T-cell (primary cell): Measurements from ENCODE around the gene METTL16. TPM values are rescaled to one million over a fixed set of nuclear protein-coding genes. Genes with fewer than 3 reads are reported as not detected.

ENCODE experiments used
- ATAC-seq, 4 experiments: fragments of 200-7000 bp in 3 of 4; fragments of 150-1000 bp in 1 of 4; cut with Tn5 transposase; replicated peaks in 1 of 4; 1 replicate in 3 of 4; 2 replicates in 1 of 4; pipeline ENCODE4 v1.10.0; 2021; ENCODE audit warnings: moderate library complexity in 3 of 4, mild to moderate bottlenecking in 2 of 4, moderate number of reproducible peaks in 1 of 4
- CTCF ChIA-PET, 2 donors: fragments of 300-600 bp; sonication (Branson Sonifier 250); formaldehyde crosslinking; loops; one replicate each; lab custom pipeline; 2022; ENCODE audit warnings: antibody characterized with exemption in 2 of 2; lab: Charles Lee
- POLR2A ChIA-PET, 2 donors: fragments of 300-600 bp; sonication (Branson Sonifier 250); formaldehyde crosslinking; loops; one replicate each; lab custom pipeline; 2022; ENCODE audit warnings: antibody characterized with exemption in 2 of 2; lab: Charles Lee
- DNase-seq, 35 experiments: peaks; one replicate each; pipeline versions ENCODE4 v3.0.0 to v3.0.0-alpha.2; 2013 to 2023
- H3K27ac ChIP-seq: one replicate; pipeline ENCODE4 v1.5.1; 2013; ENCODE audit warnings: low read length
- H3K27me3 ChIP-seq, 2 experiments: replicated peaks in 1 of 2; 1 replicate in 1 of 2; 2 replicates in 1 of 2; pipeline versions ENCODE4 v1.6.1 to v1.7.0; 2013; ENCODE audit warnings: low read length in 1 of 2, mixed read lengths in 1 of 2; ENCODE audit not compliant: control insufficient read depth in 2 of 2, insufficient read depth in 2 of 2; ENCODE audit errors: extremely low read depth in 1 of 2
- H3K36me3 ChIP-seq, 2 donors: 1 replicate in 1 of 2; 2 replicates in 1 of 2; pipeline versions ENCODE4 v1.6.1 to v1.7.0; 2013; ENCODE audit warnings: low read length in 1 of 2; ENCODE audit not compliant: control insufficient read depth in 2 of 2, insufficient read depth in 1 of 2; ENCODE audit errors: extremely low read depth in 1 of 2
- H3K4me1 ChIP-seq, 2 experiments: 1 replicate in 1 of 2; 2 replicates in 1 of 2; pipeline versions ENCODE4 v1.6.1 to v1.7.0; 2013; ENCODE audit warnings: low read length in 2 of 2, mixed read lengths in 1 of 2; ENCODE audit not compliant: insufficient read depth in 2 of 2, control insufficient read depth in 1 of 2; ENCODE audit errors: extremely low read depth in 1 of 2
- H3K4me3 ChIP-seq, 2 donors: 1 replicate in 1 of 2; 2 replicates in 1 of 2; pipeline versions ENCODE4 v1.5.1 to v1.7.0; 2013; ENCODE audit warnings: mild to moderate bottlenecking in 2 of 2, low read length in 1 of 2, moderate library complexity in 1 of 2; ENCODE audit not compliant: control insufficient read depth in 1 of 2; ENCODE audit errors: extremely low read depth in 1 of 2
- H3K9me3 ChIP-seq: 2 replicates; pipeline ENCODE4 v1.7.0; 2013
- H3K27ac Mint-ChIP-seq, 2 donors: one replicate each; pipeline ENCODE4 v1.8.0; 2020 to 2021; ENCODE audit warnings: mild to moderate bottlenecking in 2 of 2, mixed read lengths in 2 of 2
- H3K27me3 Mint-ChIP-seq, 2 donors: one replicate each; pipeline ENCODE4 v1.8.0; 2021 to 2022; ENCODE audit warnings: mixed read lengths in 2 of 2
- H3K36me3 Mint-ChIP-seq: one replicate; pipeline ENCODE4 v1.8.0; 2021; ENCODE audit warnings: mixed read lengths
- H3K4me1 Mint-ChIP-seq, 3 donors: one replicate each; pipeline ENCODE4 v1.8.0; 2020 to 2022; ENCODE audit warnings: mixed read lengths in 3 of 3, mild to moderate bottlenecking in 1 of 3
- H3K4me3 Mint-ChIP-seq, 3 donors: one replicate each; pipeline ENCODE4 v1.8.0; 2020 to 2022; ENCODE audit warnings: mild to moderate bottlenecking in 3 of 3, mixed read lengths in 3 of 3, moderate library complexity in 3 of 3
- H3K9me3 Mint-ChIP-seq, 3 donors: one replicate each; pipeline ENCODE4 v1.8.0; 2020 to 2022; ENCODE audit warnings: mixed read lengths in 3 of 3
- WGBS: methylation state at CpG from one replicate; pipeline ENCODE4 v1.1.5; 2013; ENCODE audit warnings: missing lambda C conversion rate; ENCODE audit not compliant: insufficient coverage; 5-methylcytosine and 5-hydroxymethylcytosine counted together
- total RNA-seq, 35 experiments: library from RNA in 6 of 35; stranded (reverse) in 6 of 35; fragments of 120-200 nt in 1 of 35; gene quantifications; one replicate each; pipeline versions ENCODE4 v1.2.1 to v1.2.4 and lab custom pipeline; 2013 to 2026

Gene METTL16
- total RNA-seq, 5 donors from 2014 or later (not counting 1 experiment from before 2014, with no cell fraction given), result 43.0 to 51.1 (median 43.2) TPM

DNA sequence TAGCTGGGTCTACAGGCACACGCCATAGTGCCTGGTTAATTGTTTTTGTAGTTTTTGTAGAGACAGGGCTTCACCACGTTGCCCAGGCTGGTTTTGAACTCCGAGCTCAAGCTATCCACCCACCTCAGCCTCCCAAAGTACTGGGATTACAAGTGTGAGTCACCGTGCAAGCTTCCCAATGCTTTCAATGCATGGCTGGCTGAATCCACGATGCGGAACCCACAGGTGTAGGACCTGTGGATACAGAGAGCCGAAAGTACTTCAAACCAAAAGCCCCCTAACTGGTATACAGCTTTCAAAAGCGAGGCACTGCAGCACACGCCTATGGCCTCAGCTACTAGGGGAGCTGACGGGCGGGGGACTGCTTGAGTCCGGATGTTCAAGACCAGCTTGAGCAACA is 44.8 kb downstream of the METTL16 start:
- Mint-ChIP-seq H3K4me1 (no peaks in the 10 kb centered on the region), H3K36me3 (peaks cover 45% of the 10 kb centered on the region)

GRCh38 chr17:2462481-2462880 is 49.2 kb downstream of the METTL16 start:
- H3K27me3 Mint-ChIP-seq, result no peaks in the 10 kb centered on the region
- H3K4me1 Mint-ChIP-seq, result no peaks in the 10 kb centered on the region
- no peaks in the 10 kb centered on the region for H3K27me3 ChIP-seq
- WGBS, result no CpG with 5 or more reads among the region's 8 CpGs
- no peaks in the 10 kb centered on the region for H3K9me3 Mint-ChIP-seq
- H3K27ac Mint-ChIP-seq, result no peak overlapping the region
- no peak for DNase-seq
- no peak overlapping the region for H3K27ac ChIP-seq
- H3K36me3 ChIP-seq, result peaks cover 21 to 70% of the 10 kb centered on the region in 2 donors
- H3K9me3 ChIP-seq, result no peaks in the 10 kb centered on the region
- CTCF ChIA-PET, result interaction anchor here in 1 of 2 donors (0.5 kb wide), 1 partner anchor 1401 kb away, joined by 3 read pairs; no protein-coding TSS in a partner anchor
- POLR2A ChIA-PET, result no interaction called here
- peaks cover 46% of the 10 kb centered on the region for H3K36me3 Mint-ChIP-seq
- H3K4me3 ChIP-seq, result no peak overlapping the region
- no peak for ATAC-seq
- H3K4me3 Mint-ChIP-seq, result no peak overlapping the region
- H3K4me1 ChIP-seq, result no peaks in the 10 kb centered on the region

More for the DNA sequence above, 44.8 kb downstream of the METTL16 start:
- Mint-ChIP-seq H3K27ac (no peak overlapping the region), H3K9me3 (no peaks in the 10 kb centered on the region), H3K4me3 (no peak overlapping the region), H3K27me3 (no peaks in the 10 kb centered on the region)
- peaks cover 15 to 64% of the 10 kb centered on the region in 2 donors for H3K36me3 ChIP-seq
- DNase-seq (no peak), ATAC-seq (no peak)
- 100% methylated on average over 4 of the region's 12 CpGs for WGBS
- POLR2A ChIA-PET, result no interaction called here
- H3K27ac ChIP-seq, result no peak overlapping the region
- no peaks in the 10 kb centered on the region for H3K27me3 ChIP-seq
- CTCF ChIA-PET, result no interaction called here
- no peaks in the 10 kb centered on the region for H3K9me3 ChIP-seq
- no peak overlapping the region for H3K4me3 ChIP-seq
- no peaks in the 10 kb centered on the region for H3K4me1 ChIP-seq

- CTCF ChIA-PET, result no interaction called here
These were observed 51.8 kb downstream of the METTL16 start for GRCh38 chr17:2459917-2460271.

DNA sequence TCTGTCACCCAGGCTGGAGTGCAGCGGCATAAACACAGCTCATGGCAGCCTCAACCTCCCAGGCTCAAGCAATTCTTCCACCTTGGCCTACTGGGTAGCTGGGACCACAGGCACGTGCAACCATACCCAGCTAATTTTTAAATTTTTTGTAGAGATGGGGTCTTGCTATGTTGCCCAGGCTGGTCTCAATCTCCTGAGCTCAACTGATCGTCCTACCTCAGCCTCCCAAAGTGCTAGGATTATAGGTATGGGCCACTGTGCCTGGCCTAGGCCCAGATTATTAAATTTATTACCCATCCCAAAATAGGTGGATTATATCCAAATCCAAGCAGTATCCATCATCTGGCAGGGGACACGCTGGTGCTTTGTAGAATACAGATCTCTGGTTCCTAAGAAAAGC is 53.8 kb downstream of the METTL16 start:
- Mint-ChIP-seq H3K9me3 (no peaks in the 10 kb centered on the region), H3K4me3 (no peak overlapping the region), H3K27ac (no peak overlapping the region), H3K4me1 (peaks cover 0 to 5% (median 2%) of the 10 kb centered on the region in 3 donors), H3K27me3 (no peaks in the 10 kb centered on the region), H3K36me3 (peaks cover 41% of the 10 kb centered on the region)
- no peak overlapping the region for H3K4me3 ChIP-seq
- H3K27me3 ChIP-seq, result no peaks in the 10 kb centered on the region
- POLR2A ChIA-PET, result no interaction called here
- ATAC-seq, result no peak
- DNase-seq, result no peak
- 86% methylated on average over 1 of the region's 4 CpGs for WGBS
- no peaks in the 10 kb centered on the region for H3K4me1 ChIP-seq
- CTCF ChIA-PET, result no interaction called here
- no peaks in the 10 kb centered on the region for H3K9me3 ChIP-seq
- no peak overlapping the region for H3K27ac ChIP-seq
- peaks cover 17 to 64% of the 10 kb centered on the region in 2 donors for H3K36me3 ChIP-seq

More at GRCh38 chr17:2459917-2460271, 51.8 kb downstream of the METTL16 start:
- POLR2A ChIA-PET, result no interaction called here
- Histone ChIP-seq H3K27me3 (no peaks in the 10 kb centered on the region), H3K4me3 (no peak overlapping the region), H3K36me3 (peaks cover 23 to 72% of the 10 kb centered on the region in 2 donors), H3K4me1 (no peaks in the 10 kb centered on the region), H3K27ac (no peak overlapping the region), H3K9me3 (no peaks in the 10 kb centered on the region)
- no peaks in the 10 kb centered on the region for H3K27me3 Mint-ChIP-seq
- H3K27ac Mint-ChIP-seq, result peak overlapping the region in 1 of 2 donors; percentile 39
- H3K36me3 Mint-ChIP-seq, result peaks cover 45% of the 10 kb centered on the region
- H3K9me3 Mint-ChIP-seq, result no peaks in the 10 kb centered on the region
- H3K4me1 Mint-ChIP-seq, result no peaks in the 10 kb centered on the region
- H3K4me3 Mint-ChIP-seq, result no peak overlapping the region
- no peak for DNase-seq
- 83% methylated on average over 1 of the region's 3 CpGs for WGBS
- no peak for ATAC-seq

DNA sequence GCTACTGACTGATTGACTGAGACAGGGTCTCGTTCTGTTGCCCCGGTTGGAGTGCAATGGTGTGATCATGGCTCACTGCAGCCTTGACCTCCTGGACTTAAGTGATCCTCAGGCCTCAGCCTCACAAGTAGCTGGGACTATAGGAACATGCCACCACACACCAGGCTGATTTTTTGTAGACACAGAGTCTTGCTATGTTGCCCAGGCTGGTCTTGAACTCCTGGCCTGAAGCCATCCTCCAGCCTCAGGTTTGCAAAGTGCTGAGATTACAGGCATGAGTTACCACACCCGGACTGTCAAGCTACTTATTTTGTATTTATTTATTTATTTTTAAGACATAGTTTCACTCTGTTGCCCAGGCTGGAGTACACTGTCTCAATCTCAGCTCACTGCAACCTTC is 55.2 kb downstream of the METTL16 start:
- Mint-ChIP-seq H3K9me3 (no peaks in the 10 kb centered on the region), H3K27me3 (no peaks in the 10 kb centered on the region), H3K27ac (no peak overlapping the region), H3K4me3 (no peak overlapping the region), H3K36me3 (peaks cover 29% of the 10 kb centered on the region), H3K4me1 (peaks cover 0 to 9% (median 4%) of the 10 kb centered on the region in 3 donors)
- H3K9me3 ChIP-seq, result no peaks in the 10 kb centered on the region
- no peaks in the 10 kb centered on the region for H3K4me1 ChIP-seq
- POLR2A ChIA-PET, result interaction anchor here in 1 of 2 donors (0.6 kb wide), 1 partner anchor 96 kb away, joined by 3 read pairs; no protein-coding TSS in a partner anchor
- WGBS, result 100% methylated on average over 2 of the region's 3 CpGs
- H3K27ac ChIP-seq, result no peak overlapping the region
- H3K36me3 ChIP-seq, result peaks cover 16 to 53% of the 10 kb centered on the region in 2 donors
- no peaks in the 10 kb centered on the region for H3K27me3 ChIP-seq
- ATAC-seq, result no peak
- no peak overlapping the region for H3K4me3 ChIP-seq
- CTCF ChIA-PET, result interaction anchor here in 1 of 2 donors (0.5 kb wide), 1 partner anchor 380 kb away, joined by 4 read pairs; no protein-coding TSS in a partner anchor
- DNase-seq, result no peak

- H3K4me3 Mint-ChIP-seq, result no peak overlapping the region
- CTCF ChIA-PET, result interaction anchor here in 1 of 2 donors (0.5 kb wide), 1 partner anchor 381 kb away, joined by 4 read pairs; no protein-coding TSS in a partner anchor
These were observed 55.7 kb downstream of the METTL16 start for GRCh38 chr17:2455956-2456355.

More at GRCh38 chr17:2455956-2456355, 55.7 kb downstream of the METTL16 start:
- peaks cover 28% of the 10 kb centered on the region for H3K36me3 Mint-ChIP-seq
- no peaks in the 10 kb centered on the region for H3K9me3 Mint-ChIP-seq
- WGBS, result no CpG with 5 or more reads among the region's 3 CpGs
- no peak overlapping the region for H3K27ac ChIP-seq
- peaks cover 0 to 12% (median 4%) of the 10 kb centered on the region in 3 donors for H3K4me1 Mint-ChIP-seq
- DNase-seq (no peak), ATAC-seq (no peak)
- H3K4me1 ChIP-seq, result no peaks in the 10 kb centered on the region
- POLR2A ChIA-PET, result no interaction called here
- H3K27me3 Mint-ChIP-seq, result no peaks in the 10 kb centered on the region
- no peaks in the 10 kb centered on the region for H3K27me3 ChIP-seq
- no peaks in the 10 kb centered on the region for H3K9me3 ChIP-seq
- no peak overlapping the region for H3K4me3 ChIP-seq
- H3K36me3 ChIP-seq, result peaks cover 15 to 49% of the 10 kb centered on the region in 2 donors
- H3K27ac Mint-ChIP-seq, result no peak overlapping the region
